ENCODE results near the gene MAPK8.

MAPK8 gene

DNA sequence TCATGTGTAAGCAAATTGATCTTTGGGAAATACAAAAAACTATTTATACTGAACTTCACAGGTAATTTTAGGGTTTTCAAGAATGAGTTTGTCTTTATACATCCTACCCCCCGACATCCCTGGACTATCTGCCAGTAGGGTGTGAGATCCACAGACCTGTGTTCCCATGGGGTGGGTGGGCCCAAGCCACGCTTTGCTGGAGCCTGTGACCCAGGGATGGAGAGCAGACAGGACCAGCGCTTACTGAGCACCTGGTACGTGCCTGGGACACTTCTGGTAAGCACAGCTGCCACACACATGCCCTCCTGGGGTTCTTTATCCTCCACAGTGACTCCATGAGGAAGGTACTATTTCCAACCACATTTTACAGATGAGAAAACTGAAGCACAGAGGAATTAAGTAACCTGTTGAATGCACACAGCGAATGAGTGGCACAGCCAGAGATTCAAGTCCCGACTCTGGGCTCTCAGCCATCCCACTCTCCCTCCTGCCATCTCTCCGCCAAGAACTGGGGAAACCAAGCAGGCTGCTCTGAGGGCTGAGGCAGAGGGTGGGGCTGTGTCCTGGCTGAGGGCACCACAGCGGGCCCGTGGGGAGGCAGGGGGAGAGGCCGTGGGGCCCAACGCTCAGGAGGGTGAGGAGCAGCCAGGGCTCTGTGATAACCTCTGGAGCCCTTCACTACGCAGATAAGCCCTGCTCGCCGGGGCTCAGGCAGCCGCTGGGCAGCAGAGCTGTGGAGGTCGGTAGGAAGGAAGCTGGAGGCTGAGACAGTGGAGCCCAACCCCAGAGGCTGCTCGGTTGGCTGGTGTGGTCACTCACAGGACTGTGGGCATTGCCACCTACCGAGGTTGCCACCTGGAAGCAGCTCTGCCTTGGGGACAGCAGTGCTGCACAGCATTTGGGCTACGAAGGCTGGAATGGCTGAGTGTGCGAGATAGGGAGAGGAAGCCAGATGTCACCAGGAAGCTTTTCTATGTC is 174.2 kb downstream of the MAPK8 start:
- no peak for DNase-seq

- DNase-seq: no peak
Observed at GRCh38 chr10:48481385-48481784, 174.9 kb downstream of the MAPK8 start.

DNA sequence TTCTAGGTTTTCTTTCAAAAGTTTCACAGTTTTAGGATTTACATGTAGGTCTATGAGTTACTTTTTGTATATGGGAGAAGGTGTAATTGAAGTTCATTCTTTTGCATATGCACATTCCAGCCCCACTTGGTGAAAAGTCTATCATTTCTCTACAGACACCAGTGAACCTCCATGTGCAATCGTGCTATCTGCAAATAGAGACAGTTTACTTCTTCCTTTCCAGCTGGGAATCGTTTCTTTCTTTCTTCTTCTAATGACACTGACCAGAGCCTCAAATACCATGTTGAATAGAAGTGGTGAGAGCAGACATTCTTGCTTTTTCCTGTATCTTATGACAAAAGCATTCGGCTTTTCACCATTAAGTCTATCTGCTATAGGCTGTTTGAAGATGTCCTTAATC is 175.7 kb downstream of the MAPK8 start:
- DNase-seq: no peak

DNA sequence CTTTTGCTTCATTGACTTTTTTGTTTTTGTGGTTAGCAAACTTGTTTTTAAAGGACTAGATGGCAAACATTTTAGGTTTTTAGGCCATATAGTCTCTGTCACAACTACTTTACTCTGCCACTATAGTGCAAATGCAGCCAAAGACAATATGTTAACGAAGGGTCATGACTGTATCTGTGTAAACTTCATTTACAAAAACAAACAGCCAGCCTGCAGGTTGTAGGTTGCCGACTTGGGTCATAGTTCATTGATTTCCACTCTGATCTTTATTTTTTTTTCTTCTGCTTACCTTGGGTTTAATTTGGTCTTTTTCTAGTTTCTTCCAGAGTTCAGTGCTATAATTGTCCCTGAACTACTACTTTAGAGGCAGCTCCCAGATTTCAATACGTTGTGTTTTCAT is 178.4 kb downstream of the MAPK8 start:
- DNase-seq: no peak

DNA sequence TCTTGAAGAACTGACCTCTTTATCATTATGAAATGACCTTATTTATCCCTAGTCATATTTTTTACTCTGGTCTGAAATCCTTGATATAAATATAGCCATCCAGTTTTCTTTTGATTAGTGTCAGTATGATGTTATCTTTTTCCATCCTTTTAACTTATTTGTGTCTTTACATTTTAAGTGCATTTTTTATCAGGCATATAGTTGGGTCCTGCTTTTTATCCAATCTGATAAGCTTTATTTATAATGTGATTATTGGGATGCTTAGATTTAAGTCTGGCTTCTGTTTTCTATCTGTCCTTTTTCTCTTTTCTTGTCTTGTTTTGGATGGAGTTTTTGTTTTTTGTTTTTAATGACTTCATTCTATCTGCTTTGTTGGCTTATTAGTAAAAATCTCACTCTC is 179.2 kb downstream of the MAPK8 start:
- no peak for DNase-seq

DNA sequence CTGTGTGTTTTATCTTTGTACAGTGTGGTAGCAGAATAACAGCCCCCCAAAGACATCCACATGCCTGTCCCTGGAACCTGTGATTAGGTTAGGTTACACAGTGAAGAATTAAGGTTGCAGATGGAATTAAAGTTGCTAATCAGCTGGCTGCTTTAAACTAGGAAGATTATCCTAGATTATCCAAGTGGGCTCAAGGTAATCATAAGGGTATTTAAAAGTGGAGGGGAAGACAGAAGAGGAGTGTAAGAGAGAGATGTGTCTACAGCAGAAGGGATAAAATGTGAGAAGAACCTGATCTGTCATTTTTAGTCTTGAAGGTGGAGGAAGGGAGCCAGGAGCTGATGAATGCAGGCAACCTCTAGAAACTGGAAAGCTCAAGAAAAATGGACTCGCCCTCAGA is 180.8 kb downstream of the MAPK8 start:
- no peak for DNase-seq

Data from NCI-H146 (cell line).